ENCODE results near the gene B4GALT3.

Gene B4GALT3

GRCh38 chr1:161161652-161162051, 15.7 kb downstream of the B4GALT3 start:
- no peak for DNase-seq

DNA sequence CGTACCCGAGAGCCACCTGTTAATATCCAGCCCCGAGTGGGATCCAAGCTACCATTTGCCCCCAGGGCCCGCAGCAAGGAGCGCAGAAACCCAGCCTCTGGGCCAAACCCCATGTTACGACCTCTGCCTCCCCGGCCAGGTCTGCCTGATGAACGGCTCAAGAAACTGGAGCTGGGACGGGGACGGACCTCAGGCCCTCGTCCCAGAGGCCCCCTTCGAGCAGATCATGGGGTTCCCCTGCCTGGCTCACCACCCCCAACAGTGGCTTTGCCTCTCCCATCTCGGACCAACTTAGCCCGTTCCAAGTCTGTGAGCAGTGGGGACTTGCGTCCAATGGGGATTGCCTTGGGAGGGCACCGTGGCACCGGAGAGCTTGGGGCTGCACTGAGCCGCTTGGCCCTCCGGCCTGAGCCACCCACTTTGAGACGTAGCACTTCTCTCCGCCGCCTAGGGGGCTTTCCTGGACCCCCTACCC, 16.6 kb downstream of the B4GALT3 start:
- DNase-seq = no peak

DNA sequence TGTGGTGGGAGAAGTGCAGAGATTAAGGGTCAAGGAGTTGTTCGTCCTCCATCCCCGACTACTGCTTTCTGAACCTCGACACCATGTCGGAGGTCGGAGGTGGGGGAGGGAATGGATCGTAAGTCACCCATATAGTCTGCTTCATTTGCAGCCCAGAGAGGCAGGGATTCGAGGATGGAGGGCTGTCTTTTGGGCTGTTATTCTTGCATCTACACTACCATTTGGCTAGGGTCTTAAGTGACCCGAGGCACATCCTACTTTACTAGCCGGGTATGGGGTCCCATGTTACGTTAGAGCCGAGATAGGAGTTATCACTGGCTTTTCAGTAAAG, 17.4 kb downstream of the B4GALT3 start:
- no peak for DNase-seq

DNA sequence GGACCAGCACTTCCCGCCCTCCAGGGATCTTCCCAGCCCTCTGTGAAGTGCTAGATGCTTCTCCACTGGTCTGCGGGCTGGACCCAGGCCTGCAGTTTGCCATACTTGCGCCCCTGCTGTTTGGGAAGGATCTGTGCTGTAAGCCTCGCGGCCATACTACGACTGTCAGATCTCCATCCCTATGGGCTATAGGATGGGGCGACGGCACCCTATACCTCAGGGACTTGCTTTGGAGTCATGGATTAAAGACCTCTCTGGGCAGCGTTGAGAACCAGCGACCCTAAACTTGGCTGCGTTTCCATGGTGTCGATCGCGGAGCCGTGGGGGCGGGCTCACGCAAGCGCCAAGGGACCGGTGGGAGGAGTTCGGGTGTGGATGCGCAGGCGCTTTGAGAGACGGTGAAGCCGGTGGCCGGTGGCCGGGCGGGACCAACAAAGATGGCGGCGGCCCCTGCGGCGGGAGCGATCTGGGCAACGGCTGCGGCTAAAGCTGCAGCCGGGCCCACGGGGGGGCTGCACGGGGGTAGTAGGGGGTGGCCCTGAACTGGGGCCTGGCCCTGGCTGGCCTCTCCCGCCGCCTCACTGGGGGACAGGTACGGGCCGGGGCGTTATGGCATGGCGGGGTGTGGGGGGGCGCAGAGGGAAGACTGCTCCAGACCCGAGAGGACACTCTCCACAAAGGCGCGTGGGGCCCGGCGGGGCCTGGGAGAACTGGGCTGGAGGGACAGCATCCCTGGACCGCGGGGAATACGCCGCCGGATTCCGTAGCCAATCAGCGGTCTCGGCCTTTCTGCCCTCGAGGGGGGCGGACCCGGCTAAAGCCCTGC, 18.0 kb downstream of the B4GALT3 start, which contains the start of gene USP21:
USP21 (plus strand) TSS at position 414 of the 826 bp plus-strand sequence. CDS start 1,141 bp downstream, outside the sequence.
- DNase-seq = peak; percentile 83

GRCh38 chr1:161158316-161159010, 18.8 kb downstream of the B4GALT3 start:
- no peak for DNase-seq

GRCh38 chr1:161157867-161158266, 19.4 kb downstream of the B4GALT3 start:
- DNase-seq = no peak

DNA sequence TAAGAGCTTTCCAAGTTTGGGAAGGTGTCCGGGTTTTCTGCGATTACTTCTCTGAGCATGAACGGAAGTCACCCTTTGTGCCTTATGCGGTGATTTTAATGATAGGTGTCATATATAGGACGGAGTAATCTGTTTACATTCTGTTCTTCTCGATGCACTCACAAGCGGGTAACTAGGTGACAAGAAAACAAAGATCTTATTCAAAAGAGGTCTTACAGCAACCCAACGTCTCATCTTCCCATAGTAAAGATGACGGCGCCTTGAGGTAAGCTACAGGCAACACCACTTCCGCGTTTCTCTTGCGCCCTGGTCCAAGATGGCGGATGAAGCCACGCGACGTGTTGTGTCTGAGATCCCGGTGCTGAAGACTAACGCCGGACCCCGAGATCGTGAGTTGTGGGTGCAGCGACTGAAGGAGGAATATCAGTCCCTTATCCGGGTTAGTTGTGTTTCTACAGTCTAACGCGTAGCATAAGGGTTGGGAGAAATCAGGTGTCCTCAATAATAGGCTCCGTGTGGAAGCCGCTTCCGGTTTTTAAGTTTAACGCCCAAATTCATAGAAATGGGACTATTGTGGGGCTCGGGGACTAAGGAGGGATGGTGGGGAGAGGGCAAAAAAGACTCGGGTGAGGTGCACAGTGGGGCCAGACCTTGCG, 23.5 kb downstream of the B4GALT3 start, which contains the start of gene UFC1:
UFC1 (plus strand) TSS at position 297 of the 656 bp plus-strand sequence; CDS start at position 317, 20 bp downstream.
- peak; percentile 87 for DNase-seq

- DNase-seq = no peak
Observed at GRCh38 chr1:161153176-161153575, 24.1 kb downstream of the B4GALT3 start.

DNA sequence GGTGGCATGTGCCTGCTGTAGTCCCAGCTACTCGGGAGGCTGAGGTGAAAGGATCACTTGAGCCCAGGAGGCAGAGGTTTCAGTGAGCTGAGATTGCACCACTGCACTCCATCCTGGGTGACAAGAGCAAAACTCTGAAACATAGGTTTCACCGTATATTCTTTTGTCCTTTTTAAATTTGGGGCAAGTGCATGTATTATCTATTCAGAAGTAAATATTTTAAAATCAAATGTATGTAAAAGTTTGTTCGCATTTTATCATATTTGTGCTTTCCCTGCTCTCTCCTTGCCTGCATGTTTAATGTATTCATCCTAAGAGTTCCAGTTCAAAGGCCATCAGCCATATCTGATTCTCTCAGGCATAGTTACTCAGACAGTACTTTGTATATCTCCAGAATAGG, 31.5 kb downstream of the B4GALT3 start:
- DNase-seq = no peak

DNA sequence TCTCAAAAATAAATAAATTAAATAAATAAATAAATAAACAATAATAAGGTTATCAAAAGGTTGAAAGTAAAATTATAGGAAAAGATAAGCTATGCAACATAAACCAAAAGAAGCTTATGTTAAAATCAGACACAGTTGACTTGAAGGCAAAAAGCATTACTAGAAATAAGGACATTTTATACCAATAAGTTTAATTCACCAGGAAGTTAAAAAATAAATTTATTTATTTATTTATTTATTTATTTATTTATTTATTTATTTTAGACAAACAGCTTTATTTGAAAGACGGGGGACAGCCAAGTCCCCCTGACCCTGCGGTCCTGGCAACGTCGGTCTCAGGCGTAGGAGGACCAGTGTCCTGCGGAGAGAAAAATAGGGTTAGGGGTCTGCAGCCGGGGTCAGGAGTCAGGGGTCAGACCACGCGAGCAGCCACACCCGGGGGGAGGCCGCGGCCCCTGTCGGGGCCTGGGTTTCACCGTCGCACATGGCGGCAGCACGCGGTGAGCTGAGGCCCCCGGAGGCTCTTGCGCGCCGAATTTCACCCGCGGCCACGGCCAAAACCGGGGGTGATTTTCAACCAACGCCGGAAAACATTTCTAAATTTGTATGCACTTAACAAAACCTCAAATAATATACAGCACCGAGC, 36.4 kb downstream of the B4GALT3 start:
- DNase-seq = no peak

DNA sequence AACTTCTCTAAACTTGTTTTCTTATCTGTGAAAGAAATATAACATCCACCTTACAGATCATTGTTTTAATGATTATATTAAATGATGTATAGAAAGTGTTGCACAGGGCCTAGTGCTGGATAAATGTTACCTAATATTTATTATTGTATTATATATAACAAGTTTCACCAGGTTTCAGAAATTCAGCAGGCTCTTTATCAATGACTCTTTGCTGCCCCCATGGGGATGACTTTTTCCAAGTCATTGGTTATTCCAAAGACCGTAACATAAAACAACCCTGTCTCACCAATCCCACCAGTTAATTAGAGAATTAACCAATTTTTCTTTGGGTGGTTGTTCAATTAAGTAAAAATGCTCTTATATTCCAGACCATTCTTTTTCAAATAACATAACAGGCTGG, 37.5 kb downstream of the B4GALT3 start:
- peak; percentile 53 for DNase-seq

- peak; percentile 15 for DNase-seq
Observed at GRCh38 chr1:161138431-161138830, 38.9 kb downstream of the B4GALT3 start.

- no peak for DNase-seq
Observed at GRCh38 chr1:161137881-161138280, 39.4 kb downstream of the B4GALT3 start.

- no peak for DNase-seq
Observed at GRCh38 chr1:161133220-161133740, 44.0 kb downstream of the B4GALT3 start.

GRCh38 chr1:161132410-161133219, 44.7 kb downstream of the B4GALT3 start, which contains the start of gene DEDD:
Gene DEDD, minus strand, starts transcription at chr1:161132667. Its CDS starts 8,205 bp downstream, at chr1:161124462.
- DNase-seq = peak; percentile 97

DNA sequence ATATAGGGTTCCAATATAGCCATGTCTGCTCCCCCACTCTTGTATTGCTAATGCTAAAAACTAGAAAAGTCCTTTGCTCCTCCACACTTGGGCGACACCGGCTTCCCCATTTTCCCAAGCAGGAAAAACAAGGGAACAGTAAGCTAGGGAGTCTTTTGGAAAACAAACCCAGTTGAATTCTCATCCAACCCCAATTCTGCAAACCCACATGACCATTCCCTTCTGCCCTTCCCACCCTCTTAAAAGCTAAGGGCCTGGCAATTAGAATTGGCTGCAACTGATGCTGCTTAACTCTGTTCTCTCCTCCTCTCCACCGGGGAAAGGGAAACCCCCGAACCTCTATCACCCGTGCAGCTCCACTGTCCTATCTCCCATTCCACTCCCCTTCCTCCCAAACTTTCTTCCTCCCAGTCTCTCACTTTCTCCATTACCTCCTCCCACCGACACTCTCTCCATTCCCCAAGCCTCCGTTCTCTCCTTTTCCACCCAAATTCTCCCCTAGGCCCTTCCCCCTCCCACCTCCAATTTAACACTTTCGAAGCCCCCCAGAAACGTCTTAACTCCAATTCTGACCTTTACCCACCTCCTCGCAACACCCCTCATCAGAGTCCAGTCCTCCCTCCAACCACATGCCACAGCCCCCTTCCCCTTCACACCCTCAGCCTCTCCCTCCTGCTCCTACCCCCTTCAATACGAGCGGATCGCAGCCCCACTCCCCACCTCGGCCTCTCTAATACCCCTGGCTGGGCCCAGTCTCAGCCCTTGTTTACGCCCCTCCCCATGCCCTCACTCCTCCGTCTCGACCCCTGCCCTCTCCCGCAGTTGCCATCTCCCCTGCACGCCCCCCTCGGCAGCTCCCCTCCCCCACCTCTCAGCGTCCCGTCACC, 45.5 kb downstream of the B4GALT3 start:
- no peak for DNase-seq

- no peak for DNase-seq
Observed at GRCh38 chr1:161130266-161130665, 47.0 kb downstream of the B4GALT3 start.

DNA sequence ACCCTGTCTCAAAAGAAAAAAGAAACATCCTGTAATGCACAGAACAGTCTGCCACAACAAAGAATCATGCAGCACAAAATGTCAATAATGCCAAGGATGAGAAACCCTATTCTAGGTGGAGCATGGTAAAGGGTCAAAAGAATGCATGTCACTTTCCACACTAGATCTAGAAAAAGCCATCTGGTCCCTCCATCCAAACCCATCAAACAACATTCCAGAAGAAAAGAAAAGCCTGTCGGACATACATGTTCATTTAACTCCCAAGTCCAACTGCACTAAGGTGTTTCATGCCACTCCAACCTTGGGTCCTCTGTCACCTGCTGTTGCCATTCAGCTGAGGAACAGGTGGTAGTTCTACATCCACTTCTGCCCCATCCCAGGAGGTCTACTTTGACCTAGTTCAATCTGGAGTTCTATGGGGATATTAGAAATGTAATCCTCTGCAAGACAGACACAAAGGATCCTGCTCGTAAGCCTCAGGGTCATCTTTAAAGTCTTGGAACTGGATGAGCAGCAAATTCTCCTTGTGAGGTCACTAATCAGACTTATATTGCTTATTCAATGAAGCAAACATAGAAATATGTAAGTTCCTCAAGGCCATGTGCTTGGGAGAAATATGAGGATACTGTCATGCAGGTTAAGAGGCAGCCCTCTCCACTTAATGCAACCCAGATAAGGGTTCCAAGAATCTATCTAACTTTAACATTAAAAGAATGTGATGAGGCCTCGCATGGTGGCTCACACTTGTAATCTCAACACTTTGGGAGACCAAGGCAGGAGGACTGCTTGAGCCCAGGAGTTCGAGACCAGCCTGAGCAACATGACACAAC, 48.5 kb downstream of the B4GALT3 start:
- DNase-seq = no peak

DNA sequence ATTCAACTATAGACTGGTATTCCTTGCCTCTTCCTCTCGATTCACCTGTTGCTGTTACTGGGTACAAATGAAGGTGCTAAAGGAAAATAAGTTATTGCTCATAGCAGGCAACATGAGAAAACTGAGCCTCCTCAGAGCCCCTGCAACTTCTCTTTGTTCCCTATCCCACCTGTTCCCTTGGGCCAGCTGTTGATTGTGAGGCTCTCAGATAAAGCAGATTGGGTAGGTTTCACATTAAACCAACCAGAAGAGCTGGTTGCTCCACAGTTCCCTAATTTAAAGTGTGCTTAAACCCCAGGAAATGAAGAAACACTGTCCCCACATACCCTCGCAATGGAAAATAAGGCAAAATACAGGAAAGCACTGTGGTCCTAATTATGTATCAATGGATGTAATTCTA, 49.7 kb downstream of the B4GALT3 start:
- peak; percentile 77 for DNase-seq

GRCh38 chr1:161122967-161123366, 54.3 kb downstream of the B4GALT3 start:
- DNase-seq = no peak
